HEK293 (cell line): ENCODE measurements around the gene METTL16.
A peak's percentile ranks its signal among the peaks of the same experiment; 100 is the strongest.

Source experiments
- CTCF ChIA-PET: fragments of 350-600 bp; formaldehyde crosslinking; extraction: SDS; loops from one replicate; lab custom pipeline; 2021; ENCODE audit warnings: antibody characterized with exemption; lab: Yijun Ruan, JAX
- POLR2A ChIA-PET: fragments of 300-600 bp; formaldehyde crosslinking; extraction: SDS; loops from one replicate; lab custom pipeline; 2020; ENCODE audit warnings: antibody characterized with exemption, inconsistent platforms; lab: Yijun Ruan, JAX
- H3K27ac ChIP-seq: fragments of 200-500 bp; sonication (Bioruptor generic); 2 replicates; pipeline ENCODE4 v1.5.1; 2014; ENCODE audit warnings: low read depth, low read length, control low read depth, inconsistent platforms; ENCODE audit errors: extremely low read depth
- H3K36me3 ChIP-seq, 2 experiments: fragments of 200-500 bp in 1 of 2; sonication (Bioruptor generic) in 1 of 2; 1 replicate in 1 of 2; 2 replicates in 1 of 2; pipeline ENCODE4 v1.5.1; 2014 to 2017; ENCODE audit warnings: inconsistent platforms in 2 of 2, low read length in 2 of 2; ENCODE audit not compliant: control insufficient read depth in 2 of 2, insufficient read depth in 1 of 2
- H3K4me1 ChIP-seq: fragments of 200-500 bp; sonication (Bioruptor generic); 2 replicates; pipeline ENCODE4 v1.5.1; 2014; ENCODE audit warnings: mild to moderate bottlenecking, low read length, inconsistent platforms; ENCODE audit not compliant: control insufficient read depth, insufficient read depth
- H3K4me3 ChIP-seq: 2 replicates; pipeline ENCODE4 v1.5.1; 2011; ENCODE audit warnings: low read depth, mild to moderate bottlenecking, control low read depth, low read length, moderate library complexity
- H3K9me3 ChIP-seq: fragments of 200-500 bp; sonication (Bioruptor generic); 2 replicates; pipeline ENCODE4 v1.5.1; 2014; ENCODE audit warnings: low read depth, low read length, inconsistent platforms; ENCODE audit not compliant: control insufficient read depth, insufficient read depth
- ATF2 ChIP-seq: fragments of 450-650 bp; formaldehyde crosslinking; IDR thresholded peaks from 2 replicates; pipeline ENCODE4 v1.5.1; 2016; ENCODE audit warnings: missing biosample characterization, missing genetic modification characterization, low read depth
- GFI1B ChIP-seq: fragments of 450-650 bp; formaldehyde crosslinking; IDR thresholded peaks from 2 replicates; pipeline ENCODE4 v1.5.1; 2016; ENCODE audit warnings: missing biosample characterization, missing genetic modification characterization
- GLIS2 ChIP-seq: fragments of 450-650 bp; formaldehyde crosslinking; IDR thresholded peaks from 2 replicates; pipeline ENCODE4 v1.5.1; 2016; ENCODE audit warnings: missing biosample characterization, missing genetic modification characterization
- KLF8 ChIP-seq: fragments of 450-650 bp; formaldehyde crosslinking; IDR thresholded peaks from 2 replicates; pipeline ENCODE4 v1.5.1; 2016; ENCODE audit warnings: missing biosample characterization, missing genetic modification characterization
- KLF9 ChIP-seq: fragments of 450-650 bp; formaldehyde crosslinking; IDR thresholded peaks from 2 replicates; pipeline ENCODE4 v1.5.1; 2016; ENCODE audit warnings: missing biosample characterization, missing genetic modification characterization, low read depth
- MEIS1 ChIP-seq: sonication (generic); formaldehyde crosslinking; IDR thresholded peaks from 2 replicates; pipeline ENCODE4 v1.8.1; 2022; ENCODE audit warnings: missing genetic modification reagents, mild to moderate bottlenecking, borderline replicate concordance
- SCRT1 ChIP-seq: fragments of 450-650 bp; formaldehyde crosslinking; IDR thresholded peaks from 2 replicates; pipeline ENCODE4 v1.5.1; 2016; ENCODE audit warnings: missing biosample characterization, missing genetic modification characterization, borderline replicate concordance
- SCRT2 ChIP-seq: fragments of 450-650 bp; formaldehyde crosslinking; IDR thresholded peaks from 2 replicates; pipeline ENCODE4 v1.5.1; 2016; ENCODE audit warnings: missing biosample characterization, missing genetic modification characterization
- ZBTB7A ChIP-seq: fragments of 450-650 bp; formaldehyde crosslinking; IDR thresholded peaks from 2 replicates; pipeline ENCODE4 v1.5.1; 2016; ENCODE audit warnings: low read depth, missing biosample characterization, missing genetic modification characterization
- ZFP69B ChIP-seq: fragments of 450-650 bp; formaldehyde crosslinking; IDR thresholded peaks from 2 replicates; pipeline ENCODE4 v1.5.1; 2016; ENCODE audit warnings: missing biosample characterization, missing genetic modification characterization
- ZNF248 ChIP-seq: fragments of 450-650 bp; formaldehyde crosslinking; IDR thresholded peaks from 2 replicates; pipeline ENCODE4 v1.5.1; 2017; ENCODE audit warnings: missing biosample characterization, missing genetic modification characterization
- ZNF335 ChIP-seq: fragments of 450-650 bp; formaldehyde crosslinking; conservative IDR thresholded peaks from 2 replicates; pipeline ENCODE4 v1.5.1; 2016; ENCODE audit warnings: missing biosample characterization, missing genetic modification characterization
- ZNF391 ChIP-seq: fragments of 450-650 bp; formaldehyde crosslinking; IDR thresholded peaks from 2 replicates; pipeline ENCODE4 v1.5.1; 2016; ENCODE audit warnings: low read depth, missing biosample characterization, missing genetic modification characterization, borderline replicate concordance
- ZNF404 ChIP-seq: fragments of 450-650 bp; formaldehyde crosslinking; IDR thresholded peaks from 2 replicates; pipeline ENCODE4 v1.5.1; 2017; ENCODE audit warnings: missing biosample characterization, missing genetic modification characterization
- ZNF416 ChIP-seq: fragments of 450-650 bp; formaldehyde crosslinking; IDR thresholded peaks from 2 replicates; pipeline ENCODE4 v1.5.1; 2016; ENCODE audit warnings: missing biosample characterization, missing genetic modification characterization
- ZNF707 ChIP-seq: fragments of 450-650 bp; formaldehyde crosslinking; IDR thresholded peaks from 2 replicates; pipeline ENCODE4 v1.5.1; 2016; ENCODE audit warnings: missing biosample characterization, missing genetic modification characterization
- ZNF791 ChIP-seq: fragments of 450-650 bp; formaldehyde crosslinking; IDR thresholded peaks from 2 replicates; pipeline ENCODE4 v1.5.1; 2016; ENCODE audit warnings: missing biosample characterization, missing genetic modification characterization
- TF ChIP-seq, protein P1 (sequence below): fragments of 450-650 bp; formaldehyde crosslinking; IDR thresholded peaks from 2 replicates; pipeline ENCODE4 v1.5.1; 2016; ENCODE audit warnings: missing biosample characterization, missing genetic modification characterization
- TF ChIP-seq, protein P2 (sequence below): IDR thresholded peaks from 2 replicates; pipeline ENCODE4 v1.6.1; 2011; ENCODE audit warnings: mild to moderate bottlenecking, low read depth, low read length, borderline replicate concordance
- TF ChIP-seq, protein P3 (sequence below): fragments of 450-650 bp; formaldehyde crosslinking; IDR thresholded peaks from 2 replicates; pipeline ENCODE4 v1.5.1; 2016; ENCODE audit warnings: missing biosample characterization, missing genetic modification characterization
- TF ChIP-seq, protein P4 (sequence below): fragments of 450-650 bp; formaldehyde crosslinking; IDR thresholded peaks from 2 replicates; pipeline ENCODE4 v1.5.1; 2016; ENCODE audit warnings: missing biosample characterization, missing genetic modification characterization

Gene METTL16

GRCh38 chr17:2370211-2370589, 141.5 kb downstream of the METTL16 start:
- H3K4me3 ChIP-seq = no peak overlapping the region
- TF ChIP-seq GLIS2 (tag by site-specific recombination) = no peak
- TF ChIP-seq, all 188 proteins: peak for 0
- H3K4me1 ChIP-seq = no peaks in the 10 kb centered on the region; the same call in 1 of the 2 replicates
- CTCF ChIA-PET = interaction anchor here (0.6 to 8.6 kb wide), 8 partner anchors 11 to 316 kb away, joined by 3 to 63 read pairs (median 6); partner anchors contain the start of gene HIC1
- H3K36me3 ChIP-seq = peaks cover 0 to 50% of the 10 kb centered on the region in 2 experiments; a peak in 1 of 3 replicates
- POLR2A ChIA-PET = interaction anchor here (1.1 to 1.8 kb wide), 2 partner anchors 9 to 13 kb away, joined by 4 to 7 read pairs; no protein-coding TSS in a partner anchor
- H3K9me3 ChIP-seq = no peaks in the 10 kb centered on the region
- H3K27ac ChIP-seq = no peak overlapping the region

DNA sequence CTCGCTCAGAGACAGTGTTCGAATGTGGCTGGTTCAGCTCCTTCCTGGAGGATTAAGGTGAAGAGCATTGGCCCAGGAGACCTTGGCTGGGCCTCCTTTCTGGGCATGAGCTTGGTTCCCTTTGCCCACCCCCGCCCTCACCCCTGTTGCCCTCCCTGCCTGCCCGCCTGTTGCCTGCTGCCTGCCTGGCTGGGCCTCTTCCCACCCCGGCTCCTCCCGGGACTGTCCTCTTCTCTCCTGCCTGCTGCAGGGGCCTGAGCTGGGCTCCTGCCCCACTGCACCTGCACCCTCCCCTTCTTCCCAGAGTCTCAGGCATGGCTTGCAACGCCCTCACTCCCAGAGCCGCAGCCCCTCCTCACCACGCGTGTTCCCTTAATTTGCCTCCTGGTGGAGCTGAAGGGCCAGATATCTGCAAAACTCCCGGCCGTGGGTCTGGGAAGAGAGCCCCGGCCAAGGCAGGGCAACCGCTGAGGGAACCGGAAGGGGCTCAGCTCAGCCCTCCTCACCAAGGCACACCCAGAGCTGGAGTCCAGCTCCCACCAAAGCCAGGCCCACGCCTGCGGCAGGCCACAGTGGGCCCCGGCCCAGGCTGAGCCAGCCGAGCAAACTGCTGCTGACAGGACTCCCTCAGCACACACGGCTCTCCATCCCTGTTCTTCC, 142.0 kb downstream of the METTL16 start:
- POLR2A ChIA-PET = interaction anchor here (1.8 kb wide), 1 partner anchor 13 kb away, joined by 7 read pairs; no protein-coding TSS in a partner anchor
- no peak overlapping the region for H3K4me3 ChIP-seq
- no peaks in the 10 kb centered on the region; the same call in 1 of the 2 replicates for H3K4me1 ChIP-seq
- H3K36me3 ChIP-seq = peaks cover 0 to 50% of the 10 kb centered on the region in 2 experiments; a peak in 1 of 3 replicates
- H3K27ac ChIP-seq = no peak overlapping the region
- TF ChIP-seq ZFP69B (tag by site-specific recombination) (0 out of 2 replicates have a peak, but pooled peaks have one; percentile 21), SCRT2 (tag by site-specific recombination) (peak; percentile 66), ATF2 (tag by site-specific recombination) (no peak), ZNF335 (tag by site-specific recombination) (peak; percentile 47; the same call in 1 of the 2 replicates)
- TF ChIP-seq, protein P1, sequence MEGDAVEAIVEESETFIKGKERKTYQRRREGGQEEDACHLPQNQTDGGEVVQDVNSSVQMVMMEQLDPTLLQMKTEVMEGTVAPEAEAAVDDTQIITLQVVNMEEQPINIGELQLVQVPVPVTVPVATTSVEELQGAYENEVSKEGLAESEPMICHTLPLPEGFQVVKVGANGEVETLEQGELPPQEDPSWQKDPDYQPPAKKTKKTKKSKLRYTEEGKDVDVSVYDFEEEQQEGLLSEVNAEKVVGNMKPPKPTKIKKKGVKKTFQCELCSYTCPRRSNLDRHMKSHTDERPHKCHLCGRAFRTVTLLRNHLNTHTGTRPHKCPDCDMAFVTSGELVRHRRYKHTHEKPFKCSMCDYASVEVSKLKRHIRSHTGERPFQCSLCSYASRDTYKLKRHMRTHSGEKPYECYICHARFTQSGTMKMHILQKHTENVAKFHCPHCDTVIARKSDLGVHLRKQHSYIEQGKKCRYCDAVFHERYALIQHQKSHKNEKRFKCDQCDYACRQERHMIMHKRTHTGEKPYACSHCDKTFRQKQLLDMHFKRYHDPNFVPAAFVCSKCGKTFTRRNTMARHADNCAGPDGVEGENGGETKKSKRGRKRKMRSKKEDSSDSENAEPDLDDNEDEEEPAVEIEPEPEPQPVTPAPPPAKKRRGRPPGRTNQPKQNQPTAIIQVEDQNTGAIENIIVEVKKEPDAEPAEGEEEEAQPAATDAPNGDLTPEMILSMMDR (tag by site-specific recombination) = peak; percentile 65
- no peaks in the 10 kb centered on the region for H3K9me3 ChIP-seq
- CTCF ChIA-PET = interaction anchor here (0.6 to 8.6 kb wide), 10 partner anchors 10 to 315 kb away, joined by 3 to 63 read pairs (median 6); partner anchors contain the start of gene HIC1

DNA sequence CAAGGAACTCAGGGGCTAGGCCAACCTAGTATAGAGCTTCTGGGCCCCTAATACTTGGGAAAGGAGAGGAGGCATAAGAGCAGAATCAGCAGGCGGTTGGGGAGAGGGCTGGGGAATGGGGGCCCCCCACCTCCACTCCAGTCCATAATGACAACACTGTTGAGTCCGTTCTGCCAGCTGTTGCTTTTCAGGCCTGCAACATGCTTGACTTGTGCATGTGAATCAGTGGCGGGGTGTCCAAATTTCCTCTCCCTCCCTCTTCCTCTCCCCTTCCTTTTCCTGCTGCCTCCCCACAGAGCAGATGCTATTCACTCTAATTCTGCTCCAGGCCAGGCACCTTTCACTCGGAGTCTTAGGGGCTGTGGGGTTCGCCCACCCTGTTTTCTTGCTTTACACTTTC, 142.6 kb downstream of the METTL16 start:
- POLR2A ChIA-PET = no interaction called here
- no peak overlapping the region for H3K4me3 ChIP-seq
- no peak overlapping the region for H3K27ac ChIP-seq
- peaks cover 0 to 54% of the 10 kb centered on the region in 2 experiments; a peak in 1 of 3 replicates for H3K36me3 ChIP-seq
- CTCF ChIA-PET = interaction anchor here (0.6 to 8.6 kb wide), 5 partner anchors 9 to 124 kb away, joined by 3 to 63 read pairs (median 8); no protein-coding TSS in a partner anchor
- H3K4me1 ChIP-seq = no peaks in the 10 kb centered on the region; the same call in 1 of the 2 replicates
- H3K9me3 ChIP-seq = no peaks in the 10 kb centered on the region
- no peak for TF ChIP-seq KLF9 (tag by site-specific recombination)
- TF ChIP-seq ZNF791 (tag by site-specific recombination) = no peak
- TF ChIP-seq, protein P2, sequence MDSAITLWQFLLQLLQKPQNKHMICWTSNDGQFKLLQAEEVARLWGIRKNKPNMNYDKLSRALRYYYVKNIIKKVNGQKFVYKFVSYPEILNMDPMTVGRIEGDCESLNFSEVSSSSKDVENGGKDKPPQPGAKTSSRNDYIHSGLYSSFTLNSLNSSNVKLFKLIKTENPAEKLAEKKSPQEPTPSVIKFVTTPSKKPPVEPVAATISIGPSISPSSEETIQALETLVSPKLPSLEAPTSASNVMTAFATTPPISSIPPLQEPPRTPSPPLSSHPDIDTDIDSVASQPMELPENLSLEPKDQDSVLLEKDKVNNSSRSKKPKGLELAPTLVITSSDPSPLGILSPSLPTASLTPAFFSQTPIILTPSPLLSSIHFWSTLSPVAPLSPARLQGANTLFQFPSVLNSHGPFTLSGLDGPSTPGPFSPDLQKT = no peak
- no peak for TF ChIP-seq ZNF248 (tag by site-specific recombination)
- TF ChIP-seq ZNF391 (tag by site-specific recombination) = no peak
- no peak for TF ChIP-seq KLF8 (tag by site-specific recombination)
- no peak for TF ChIP-seq ZBTB7A (tag by site-specific recombination)
- TF ChIP-seq, protein P3, sequence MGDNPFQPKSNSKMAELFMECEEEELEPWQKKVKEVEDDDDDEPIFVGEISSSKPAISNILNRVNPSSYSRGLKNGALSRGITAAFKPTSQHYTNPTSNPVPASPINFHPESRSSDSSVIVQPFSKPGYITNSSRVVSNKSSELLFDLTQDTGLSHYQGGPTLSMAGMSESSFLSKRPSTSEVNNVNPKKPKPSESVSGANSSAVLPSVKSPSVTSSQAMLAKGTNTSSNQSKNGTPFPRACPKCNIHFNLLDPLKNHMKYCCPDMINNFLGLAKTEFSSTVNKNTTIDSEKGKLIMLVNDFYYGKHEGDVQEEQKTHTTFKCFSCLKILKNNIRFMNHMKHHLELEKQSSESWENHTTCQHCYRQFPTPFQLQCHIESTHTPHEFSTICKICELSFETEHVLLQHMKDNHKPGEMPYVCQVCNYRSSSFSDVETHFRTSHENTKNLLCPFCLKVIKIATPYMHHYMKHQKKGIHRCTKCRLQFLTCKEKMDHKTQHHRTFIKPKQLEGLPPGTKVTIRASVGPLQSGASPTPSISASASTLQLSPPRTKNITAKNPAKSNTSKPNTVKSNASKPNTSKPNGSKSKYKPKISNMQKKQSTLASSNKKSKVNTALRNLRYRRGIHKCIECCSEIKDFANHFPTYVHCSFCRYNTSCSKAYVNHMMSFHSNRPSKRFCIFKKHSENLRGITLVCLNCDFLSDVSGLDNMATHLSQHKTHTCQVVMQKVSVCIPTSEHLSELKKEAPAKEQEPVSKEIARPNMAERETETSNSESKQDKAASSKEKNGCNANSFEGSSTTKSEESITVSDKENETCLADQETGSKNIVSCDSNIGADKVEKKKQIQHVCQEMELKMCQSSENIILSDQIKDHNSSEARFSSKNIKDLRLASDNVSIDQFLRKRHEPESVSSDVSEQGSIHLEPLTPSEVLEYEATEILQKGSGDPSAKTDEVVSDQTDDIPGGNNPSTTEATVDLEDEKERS (tag by site-specific recombination) = no peak
- TF ChIP-seq ZNF707 (tag by site-specific recombination) = no peak
- no peak for TF ChIP-seq MEIS1 (CRISPR knock-in tag)
- TF ChIP-seq, protein P4, sequence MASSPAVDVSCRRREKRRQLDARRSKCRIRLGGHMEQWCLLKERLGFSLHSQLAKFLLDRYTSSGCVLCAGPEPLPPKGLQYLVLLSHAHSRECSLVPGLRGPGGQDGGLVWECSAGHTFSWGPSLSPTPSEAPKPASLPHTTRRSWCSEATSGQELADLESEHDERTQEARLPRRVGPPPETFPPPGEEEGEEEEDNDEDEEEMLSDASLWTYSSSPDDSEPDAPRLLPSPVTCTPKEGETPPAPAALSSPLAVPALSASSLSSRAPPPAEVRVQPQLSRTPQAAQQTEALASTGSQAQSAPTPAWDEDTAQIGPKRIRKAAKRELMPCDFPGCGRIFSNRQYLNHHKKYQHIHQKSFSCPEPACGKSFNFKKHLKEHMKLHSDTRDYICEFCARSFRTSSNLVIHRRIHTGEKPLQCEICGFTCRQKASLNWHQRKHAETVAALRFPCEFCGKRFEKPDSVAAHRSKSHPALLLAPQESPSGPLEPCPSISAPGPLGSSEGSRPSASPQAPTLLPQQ (tag by site-specific recombination) = no peak
- no peak for TF ChIP-seq ZNF404 (tag by site-specific recombination)
- TF ChIP-seq ZNF416 = no peak
- TF ChIP-seq GFI1B = no peak
- TF ChIP-seq SCRT1 = no peak
